GM12878 (cell line): ENCODE measurements around the gene PIRT. TPM values are rescaled to one million over a fixed set of nuclear protein-coding genes. Genes with fewer than 3 reads are reported as not detected.

ENCODE experiments used
- ATAC-seq: fragments of 200-7000 bp; cut with Tn5 transposase; 3 replicates; pipeline ENCODE4 v1.9.1; 2020; ENCODE audit warnings: mild to moderate bottlenecking, moderate library complexity
- BruUV-seq: library from RNA; stranded (reverse); fragments of 400-500 nt; replicated peaks from 2 replicates; lab custom pipeline; 2021; lab: Mats Ljungman, UMichigan
- CTCF ChIA-PET: fragments of 300-600 bp; sonication (Branson Sonifier 250); formaldehyde crosslinking; extraction: SDS; loops from one replicate; lab custom pipeline; 2021; ENCODE audit warnings: inconsistent platforms; lab: Yijun Ruan, JAX
- POLR2A ChIA-PET: fragments of 350-600 bp; formaldehyde crosslinking; extraction: SDS; loops from one replicate; lab custom pipeline; 2021; ENCODE audit warnings: inconsistent platforms; lab: Charles Lee
- RAD21 ChIA-PET: fragments of 300-600 bp; sonication (Branson Sonifier 250); formaldehyde crosslinking; loops from one replicate; lab custom pipeline; 2023; ENCODE audit warnings: antibody characterized with exemption; ENCODE audit not compliant: unreplicated experiment; lab: Charles Lee
- SMC1A ChIA-PET: fragments of 300-600 bp; sonication (Branson Sonifier 250); formaldehyde crosslinking; loops from one replicate; lab custom pipeline; 2023; ENCODE audit not compliant: unreplicated experiment, uncharacterized antibody; lab: Charles Lee
- DNase-seq: peaks from one replicate; pipeline ENCODE4 v3.0.0-alpha.2; 2011; ENCODE audit warnings: low read depth, low spot score
- FAIRE-seq: peaks from 3 replicates; lab custom pipeline; 2011; peaks lifted over from hg19 to GRCh38; lab: Jason Lieb, UNC
- H2AFZ ChIP-seq: 2 replicates; pipeline ENCODE4 v1.6.0; 2011; ENCODE audit warnings: low read depth, low read length, control low read depth; ENCODE audit not compliant: control insufficient read depth
- H3K27ac ChIP-seq: 2 replicates; pipeline ENCODE4 v1.5.1; 2011; ENCODE audit warnings: control low read depth; ENCODE audit not compliant: control insufficient read depth, insufficient read depth
- H3K27me3 ChIP-seq, 2 experiments: replicated peaks in 1 of 2; 2 replicates each; pipeline versions ENCODE4 v1.6.0 to v1.6.1; 2011; ENCODE audit warnings: low read length in 1 of 2; ENCODE audit not compliant: control insufficient read depth in 2 of 2, insufficient read depth in 2 of 2
- H3K36me3 ChIP-seq, 2 experiments: 2 replicates each; pipeline ENCODE4 v1.5.1; 2011; ENCODE audit warnings: low read length in 1 of 2; ENCODE audit not compliant: control insufficient read depth in 2 of 2, insufficient read depth in 2 of 2
- H3K4me1 ChIP-seq: 2 replicates; pipeline ENCODE4 v1.6.1; 2011; ENCODE audit warnings: mild to moderate bottlenecking, low read length, moderate library complexity, mixed read lengths; ENCODE audit not compliant: control insufficient read depth, insufficient read depth
- H3K4me2 ChIP-seq: 2 replicates; pipeline ENCODE4 v1.6.0; 2011; ENCODE audit warnings: control low read depth; ENCODE audit not compliant: control insufficient read depth, insufficient read depth
- H3K4me3 ChIP-seq: fragments of 200-600 bp; sonication (generic); 2 replicates; pipeline ENCODE4 v1.5.1; 2016
- H3K79me2 ChIP-seq: 2 replicates; pipeline ENCODE4 v1.6.0; 2011; ENCODE audit warnings: low read length; ENCODE audit not compliant: control insufficient read depth, insufficient read depth
- H3K9ac ChIP-seq: 2 replicates; pipeline ENCODE4 v1.8.0; 2011; ENCODE audit warnings: low read length, control low read depth, mixed read lengths; ENCODE audit not compliant: control insufficient read depth, insufficient read depth
- H3K9me3 ChIP-seq: replicated peaks from 3 replicates; pipeline ENCODE4 v1.5.1; 2011; ENCODE audit warnings: mild to moderate bottlenecking, low read length; ENCODE audit not compliant: control insufficient read depth, insufficient read depth
- H4K20me1 ChIP-seq: 2 replicates; pipeline ENCODE4 v1.6.0; 2011; ENCODE audit not compliant: control insufficient read depth, insufficient read depth
- ATF7 ChIP-seq: fragments of 450-650 bp; IDR thresholded peaks from 2 replicates; pipeline ENCODE4 v1.6.1; 2016; ENCODE audit warnings: low read depth, mild to moderate bottlenecking
- BACH1 ChIP-seq: fragments of 450-650 bp; IDR thresholded peaks from 2 replicates; pipeline ENCODE4 v1.6.1; 2017; ENCODE audit warnings: mild to moderate bottlenecking, borderline replicate concordance
- DPF2 ChIP-seq: fragments of 450-650 bp; IDR thresholded peaks from 2 replicates; pipeline ENCODE4 v1.6.1; 2017; ENCODE audit warnings: mild to moderate bottlenecking
- EED ChIP-seq: sonication (generic); IDR thresholded peaks from 2 replicates; pipeline ENCODE4 v1.6.1; 2016; ENCODE audit warnings: antibody characterized with exemption, low read depth
- ETV6 ChIP-seq, 2 experiments: fragments of 450-650 bp in 1 of 2; IDR thresholded peaks in 1 of 2; conservative IDR thresholded peaks in 1 of 2; 2 replicates each; pipeline ENCODE4 v1.6.1; 2014; ENCODE audit warnings: antibody characterized with exemption in 1 of 2, borderline replicate concordance in 1 of 2, low read depth in 1 of 2, mild to moderate bottlenecking in 1 of 2, moderate library complexity in 1 of 2
- JUNB ChIP-seq: IDR thresholded peaks from 2 replicates; pipeline ENCODE4 v1.6.1; 2016; ENCODE audit warnings: antibody characterized with exemption, mild to moderate bottlenecking
- JUND ChIP-seq: IDR thresholded peaks from 2 replicates; pipeline ENCODE4 v1.6.1; 2012; ENCODE audit warnings: low read depth, mild to moderate bottlenecking, low read length, improper control_type of control experiment, moderate library complexity
- MYB ChIP-seq: fragments of 150-350 bp; IDR thresholded peaks from 2 replicates; pipeline ENCODE4 v1.6.1; 2014; ENCODE audit warnings: mild to moderate bottlenecking, low read depth, low read length, borderline replicate concordance
- NFYA ChIP-seq: IDR thresholded peaks from 2 replicates; pipeline ENCODE4 v1.6.1; 2011; ENCODE audit warnings: low read depth, mild to moderate bottlenecking, low read length, improper control_type of control experiment, borderline replicate concordance
- PAX5 ChIP-seq: IDR thresholded peaks from 2 replicates; pipeline ENCODE4 v1.6.1; 2011; ENCODE audit warnings: low read depth, low read length, borderline replicate concordance
- POLR2A ChIP-seq: IDR thresholded peaks from 2 replicates; pipeline ENCODE4 v1.6.1; 2011; ENCODE audit warnings: low read depth, mild to moderate bottlenecking, low read length
- RAD21 ChIP-seq: IDR thresholded peaks from 2 replicates; pipeline ENCODE4 v1.6.1; 2011; ENCODE audit warnings: mild to moderate bottlenecking, low read depth, low read length, moderate library complexity; ENCODE audit not compliant: insufficient read depth
- SREBF2 ChIP-seq: IDR thresholded peaks from 2 replicates; pipeline ENCODE4 v1.6.1; 2012; ENCODE audit warnings: mild to moderate bottlenecking, low read length
- SUPT20H ChIP-seq: IDR thresholded peaks from 2 replicates; pipeline ENCODE4 v1.6.1; 2011; ENCODE audit warnings: low read depth, mild to moderate bottlenecking, low read length, moderate library complexity, borderline replicate concordance; ENCODE audit not compliant: control insufficient read depth
- TCF12 ChIP-seq: IDR thresholded peaks from 2 replicates; pipeline ENCODE4 v1.6.1; 2011; ENCODE audit warnings: low read depth, mild to moderate bottlenecking, low read length
- TCF3 ChIP-seq: IDR thresholded peaks from 2 replicates; pipeline ENCODE4 v1.6.1; 2012; ENCODE audit warnings: low read depth, mild to moderate bottlenecking, low read length, borderline replicate concordance; ENCODE audit not compliant: insufficient read depth
- in situ Hi-C: fragments of 300-500 bp; cut with MboI; formaldehyde crosslinking; loops from 9 replicates; pipeline ENCODE4 v1.14.3; 2018; ENCODE audit warnings: mixed read lengths
- intact Hi-C: fragments of 100-400 bp; cut with micrococcal nuclease; formaldehyde crosslinking; loops from one replicate; pipeline ENCODE4 v1.14.2; 2022; ENCODE audit not compliant: unreplicated experiment
- polyA plus RNA-seq, 11 experiments: library from polyadenylated mRNA; depleted of rRNA in 4 of 11; unstranded in 6 of 11; stranded (reverse) in 5 of 11; fragments of >200 nt; fragmentation: Nextera tagmentation in 4 of 11; fragmentation: Illumina TruSeq in 1 of 11; extraction: Ambion mirVana in 4 of 11; extraction: Trizol in 1 of 11; gene quantifications; 1 replicate in 1 of 11; 2 replicates in 10 of 11; pipeline versions ENCODE4 v1.2.1 to v1.2.3, GENCODE V29; 2011 to 2016; ENCODE audit warnings: inconsistent platforms in 2 of 11, missing spikeins in 2 of 11, low read depth in 1 of 11
- total RNA-seq, 4 experiments: library from RNA; depleted of rRNA in 3 of 4; stranded (reverse); fragments of >200 nt in 3 of 4; fragmentation: Illumina TruSeq in 1 of 4; extraction: Trizol in 1 of 4; gene quantifications; 2 replicates each; pipeline versions ENCODE4 v1.2.1 to v1.2.3, GENCODE V29; 2013 to 2021
- TF ChIP-seq, protein P1 (sequence below): IDR thresholded peaks from 2 replicates; pipeline ENCODE4 v1.6.1; 2012; ENCODE audit warnings: low read length, inconsistent platforms
- TF ChIP-seq, protein P2 (sequence below): fragments of 450-650 bp; IDR thresholded peaks from 2 replicates; pipeline ENCODE4 v1.6.1; 2017; ENCODE audit warnings: low read depth, mild to moderate bottlenecking, moderate library complexity
- TF ChIP-seq, protein P3 (sequence below): fragments of 450-650 bp; IDR thresholded peaks from 2 replicates; pipeline ENCODE4 v1.6.1; 2016; ENCODE audit warnings: mild to moderate bottlenecking

PIRT gene
- total and polyA plus RNA-seq, 10 of the 15 experiments (the other 5 are each of a cell fraction or from before 2014, with no cell fraction given), result not detected

DNA sequence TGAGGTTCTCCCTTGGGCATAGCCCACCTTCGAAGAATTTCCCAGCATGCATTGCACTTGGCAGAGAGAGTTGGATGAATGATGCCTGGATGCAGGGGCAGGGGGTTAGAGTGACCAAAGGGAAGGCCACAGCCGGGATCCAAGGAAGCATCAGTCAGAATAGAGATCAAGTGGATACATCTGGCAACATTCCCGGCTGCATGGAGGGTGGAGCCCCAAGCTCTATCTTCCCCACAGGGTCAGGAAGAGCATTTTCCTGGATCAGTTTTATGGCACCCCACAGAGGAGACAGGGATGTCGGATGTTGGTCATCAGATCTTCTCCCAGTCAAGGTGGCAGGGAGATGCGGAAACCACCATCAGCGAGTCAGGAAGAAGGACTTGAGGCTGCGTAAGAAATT is 13.0 kb downstream of the PIRT start (continued):
- TF ChIP-seq, protein P1, sequence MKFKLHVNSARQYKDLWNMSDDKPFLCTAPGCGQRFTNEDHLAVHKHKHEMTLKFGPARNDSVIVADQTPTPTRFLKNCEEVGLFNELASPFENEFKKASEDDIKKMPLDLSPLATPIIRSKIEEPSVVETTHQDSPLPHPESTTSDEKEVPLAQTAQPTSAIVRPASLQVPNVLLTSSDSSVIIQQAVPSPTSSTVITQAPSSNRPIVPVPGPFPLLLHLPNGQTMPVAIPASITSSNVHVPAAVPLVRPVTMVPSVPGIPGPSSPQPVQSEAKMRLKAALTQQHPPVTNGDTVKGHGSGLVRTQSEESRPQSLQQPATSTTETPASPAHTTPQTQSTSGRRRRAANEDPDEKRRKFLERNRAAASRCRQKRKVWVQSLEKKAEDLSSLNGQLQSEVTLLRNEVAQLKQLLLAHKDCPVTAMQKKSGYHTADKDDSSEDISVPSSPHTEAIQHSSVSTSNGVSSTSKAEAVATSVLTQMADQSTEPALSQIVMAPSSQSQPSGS, result no peak
- no peak for TF ChIP-seq SUPT20H
- TF ChIP-seq DPF2, result no peak
- no peak for TF ChIP-seq BACH1
- TF ChIP-seq ETV6 (conservative IDR thresholded peaks at IDR 0.05 in 1 of 2, IDR thresholded peaks at IDR 0.05 in 1 of 2; ENCODE audit: borderline replicate concordance in 1 of 2, low read depth in 1 of 2), result no peak
- no peak for TF ChIP-seq TCF3
- TF ChIP-seq RAD21, result no peak
- TF ChIP-seq, protein P2, sequence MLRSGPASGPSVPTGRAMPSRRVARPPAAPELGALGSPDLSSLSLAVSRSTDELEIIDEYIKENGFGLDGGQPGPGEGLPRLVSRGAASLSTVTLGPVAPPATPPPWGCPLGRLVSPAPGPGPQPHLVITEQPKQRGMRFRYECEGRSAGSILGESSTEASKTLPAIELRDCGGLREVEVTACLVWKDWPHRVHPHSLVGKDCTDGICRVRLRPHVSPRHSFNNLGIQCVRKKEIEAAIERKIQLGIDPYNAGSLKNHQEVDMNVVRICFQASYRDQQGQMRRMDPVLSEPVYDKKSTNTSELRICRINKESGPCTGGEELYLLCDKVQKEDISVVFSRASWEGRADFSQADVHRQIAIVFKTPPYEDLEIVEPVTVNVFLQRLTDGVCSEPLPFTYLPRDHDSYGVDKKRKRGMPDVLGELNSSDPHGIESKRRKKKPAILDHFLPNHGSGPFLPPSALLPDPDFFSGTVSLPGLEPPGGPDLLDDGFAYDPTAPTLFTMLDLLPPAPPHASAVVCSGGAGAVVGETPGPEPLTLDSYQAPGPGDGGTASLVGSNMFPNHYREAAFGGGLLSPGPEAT, result no peak
- no peak for TF ChIP-seq JUND
- TF ChIP-seq TCF12, result no peak
- TF ChIP-seq ATF7, result no peak

DNA sequence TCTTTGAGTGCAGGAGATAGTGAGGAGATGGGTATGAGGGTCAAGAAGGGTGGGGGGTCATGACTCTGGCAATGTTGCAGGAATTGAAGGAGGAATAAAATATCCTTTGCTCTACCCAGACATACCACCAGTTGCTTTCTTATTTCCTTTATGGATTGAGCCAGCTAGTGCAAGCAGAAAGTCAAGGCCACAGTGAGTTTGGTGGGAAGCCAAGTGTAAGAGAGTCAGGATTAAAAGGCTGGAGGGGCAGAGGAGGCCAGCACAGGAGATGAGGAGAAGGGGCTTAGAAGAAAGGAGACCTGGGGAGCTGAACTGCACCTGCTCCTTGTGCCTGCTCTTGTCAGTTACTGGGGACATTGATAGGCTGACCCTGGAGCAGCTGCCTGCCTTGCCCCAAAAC is 16.1 kb downstream of the PIRT start:
- ChIA-PET RAD21 (no interaction called here), CTCF (no interaction called here), POLR2A (no interaction called here), SMC1A (no interaction called here)
- no peak overlapping the region for H2AFZ ChIP-seq
- H3K79me2 ChIP-seq, result no peaks in the 10 kb centered on the region
- H3K36me3 ChIP-seq, result no peaks in the 10 kb centered on the region
- intact Hi-C loops, result no loop called here
- no peak overlapping the region for H3K4me3 ChIP-seq
- no peak overlapping the region for H3K27ac ChIP-seq
- in situ Hi-C loops, result no loop called here
- no peak for DNase-seq
- H4K20me1 ChIP-seq, result no peaks in the 10 kb centered on the region
- FAIRE-seq, result no peak
- BruUV-seq, result no TSS peak
- no peak overlapping the region for H3K9ac ChIP-seq
- H3K27me3 ChIP-seq, result 0 out of 4 replicates have a peak, but pooled peaks cover 0 to 2% of the 10 kb centered on the region in 2 experiments
- no peaks in the 10 kb centered on the region for H3K4me1 ChIP-seq
- no peak overlapping the region for H3K4me2 ChIP-seq
- no peaks in the 10 kb centered on the region for H3K9me3 ChIP-seq
- no peak for TF ChIP-seq RAD21
- no peak for TF ChIP-seq EED
- no peak for TF ChIP-seq MYB
- TF ChIP-seq PAX5, result no peak
- TF ChIP-seq ATF7, result no peak
- no peak for TF ChIP-seq JUNB
- TF ChIP-seq SREBF2, result no peak
- TF ChIP-seq, protein P3, sequence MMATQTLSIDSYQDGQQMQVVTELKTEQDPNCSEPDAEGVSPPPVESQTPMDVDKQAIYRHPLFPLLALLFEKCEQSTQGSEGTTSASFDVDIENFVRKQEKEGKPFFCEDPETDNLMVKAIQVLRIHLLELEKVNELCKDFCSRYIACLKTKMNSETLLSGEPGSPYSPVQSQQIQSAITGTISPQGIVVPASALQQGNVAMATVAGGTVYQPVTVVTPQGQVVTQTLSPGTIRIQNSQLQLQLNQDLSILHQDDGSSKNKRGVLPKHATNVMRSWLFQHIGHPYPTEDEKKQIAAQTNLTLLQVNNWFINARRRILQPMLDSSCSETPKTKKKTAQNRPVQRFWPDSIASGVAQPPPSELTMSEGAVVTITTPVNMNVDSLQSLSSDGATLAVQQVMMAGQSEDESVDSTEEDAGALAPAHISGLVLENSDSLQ, result no peak
- TF ChIP-seq NFYA, result no peak
- no peak for TF ChIP-seq POLR2A
- TF ChIP-seq, all 136 proteins: peak for 0
- ATAC-seq, result no peak
